Upper lobe of left lung (tissue), 4 donors: Measurements from ENCODE around the gene FHIT.

Experiments used
- POLR2A ChIP-seq, 4 donors: fragments of 450-650 bp; IDR thresholded peaks; one replicate each; pipeline ENCODE4 v1.5.1; 2016 to 2017; ENCODE audit warnings: antibody characterized with exemption in 4 of 4, mild to moderate bottlenecking in 2 of 4
- POLR2AphosphoS5 ChIP-seq, 2 donors: sonication (generic); formaldehyde crosslinking; IDR thresholded peaks; one replicate each; pipeline ENCODE4 v1.5.1; 2017; ENCODE audit warnings: antibody characterized with exemption in 2 of 2

DNA sequence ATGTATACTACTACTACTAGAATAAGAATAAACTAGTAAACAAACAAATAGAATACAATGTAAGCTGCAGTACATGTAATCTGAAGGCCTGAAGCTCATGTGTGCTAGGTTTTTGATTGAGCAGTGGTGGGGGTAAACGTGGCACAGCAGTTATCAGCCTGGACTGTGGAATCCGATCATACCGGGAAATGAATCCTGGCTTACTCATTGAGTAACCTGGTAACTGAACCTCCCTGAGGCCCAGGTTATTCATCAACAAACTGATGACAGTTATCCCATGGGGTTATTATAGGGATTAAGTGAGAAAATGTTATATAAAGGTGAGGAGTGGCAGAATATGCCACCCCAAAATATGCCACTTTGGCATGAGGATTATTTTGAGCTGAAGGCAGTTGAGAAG lies 339.1 kb downstream of the FHIT start:
- no peak for TF ChIP-seq POLR2A (IDR thresholded peaks at IDR 0.05)
- no peak for TF ChIP-seq POLR2AphosphoS5 (IDR thresholded peaks at IDR 0.05)
